HK-2 (cell line): ENCODE results near the gene TBC1D22A.

ENCODE experiments used
- DNase-seq: peaks from one replicate; pipeline ENCODE4 v3.0.0-alpha.2; 2018; ENCODE audit not compliant: unreplicated experiment

TBC1D22A gene

GRCh38 chr22:47201996-47202818, 439.8 kb downstream of the TBC1D22A start:
- no peak for DNase-seq

- DNase-seq, result no peak
Observed at GRCh38 chr22:47202819-47203553, 440.5 kb downstream of the TBC1D22A start.

- DNase-seq, result no peak
Observed at GRCh38 chr22:47203554-47203991, 441.1 kb downstream of the TBC1D22A start.

- no peak for DNase-seq
Observed at GRCh38 chr22:47204002-47204979, 441.8 kb downstream of the TBC1D22A start.

GRCh38 chr22:47205081-47205491, 442.6 kb downstream of the TBC1D22A start:
- DNase-seq, result no peak

GRCh38 chr22:47205554-47205953, 443.1 kb downstream of the TBC1D22A start:
- DNase-seq, result no peak

GRCh38 chr22:47206164-47206563, 443.7 kb downstream of the TBC1D22A start:
- no peak for DNase-seq

- DNase-seq, result no peak
Observed at GRCh38 chr22:47206666-47207218, 444.3 kb downstream of the TBC1D22A start.

- DNase-seq, result no peak
Observed at GRCh38 chr22:47207387-47207786, 444.9 kb downstream of the TBC1D22A start.

GRCh38 chr22:47207846-47208554, 445.6 kb downstream of the TBC1D22A start:
- DNase-seq, result no peak

- DNase-seq, result no peak
Observed at GRCh38 chr22:47208630-47209029, 446.2 kb downstream of the TBC1D22A start.

- DNase-seq, result no peak
Observed at GRCh38 chr22:47209040-47209514, 446.6 kb downstream of the TBC1D22A start.

- DNase-seq, result no peak
Observed at GRCh38 chr22:47209547-47210023, 447.1 kb downstream of the TBC1D22A start.

- no peak for DNase-seq
Observed at GRCh38 chr22:47210112-47210657, 447.7 kb downstream of the TBC1D22A start.

- DNase-seq, result no peak
Observed at GRCh38 chr22:47210686-47211085, 448.2 kb downstream of the TBC1D22A start.

GRCh38 chr22:47213571-47214230, 451.3 kb downstream of the TBC1D22A start:
- no peak for DNase-seq

- DNase-seq, result no peak
Observed at GRCh38 chr22:47215851-47216250, 453.4 kb downstream of the TBC1D22A start.

- no peak for DNase-seq
Observed at GRCh38 chr22:47218671-47219070, 456.2 kb downstream of the TBC1D22A start.

- DNase-seq, result no peak
Observed at GRCh38 chr22:47219789-47220188, 457.3 kb downstream of the TBC1D22A start.

- DNase-seq, result no peak
Observed at GRCh38 chr22:47220752-47221151, 458.3 kb downstream of the TBC1D22A start.
